ENCODE data around the gene ADGRB3.

- TF ChIP-seq POLR2AphosphoS5 (IDR thresholded peaks at IDR 0.05; ENCODE audit: borderline replicate concordance, low read depth, low read length): no peak
- TF ChIP-seq EZH2 (IDR thresholded peaks at IDR 0.05): no peak
Observed at GRCh38 chr6:69422020-69422419, 786.9 kb downstream of the ADGRB3 start.

Measured in SK-N-MC (cell line).